Heart left ventricle (tissue), 16 donors: ENCODE measurements around the gene NAALADL2. TPM values are rescaled to one million over a fixed set of nuclear protein-coding genes. Genes with fewer than 3 reads are reported as not detected.

Source experiments
- ATAC-seq, 4 donors: fragments of 200-7000 bp; cut with Tn5 transposase; one replicate each; pipeline ENCODE4 v1.9.1; 2020 to 2022; ENCODE audit warnings: moderate library complexity in 4 of 4, mild to moderate bottlenecking in 3 of 4, moderate number of reproducible peaks in 1 of 4
- DNase-seq, 5 donors: peaks; one replicate each; pipeline ENCODE4 v3.0.0-alpha.2; 2020
- H3K27ac ChIP-seq, 12 donors: fragments of 200-600 bp; sonication (generic) in 4 of 12; one replicate each; pipeline versions ENCODE4 v1.5.0 to v1.8.0; 2016 to 2022; ENCODE audit warnings: mild to moderate bottlenecking in 2 of 12
- H3K27me3 ChIP-seq, 9 donors: fragments of 200-600 bp; sonication (generic) in 2 of 9; one replicate each; pipeline versions ENCODE4 v1.5.1 to v1.8.0; 2016 to 2022; ENCODE audit warnings: mild to moderate bottlenecking in 3 of 9
- H3K36me3 ChIP-seq, 9 donors: fragments of 200-600 bp; sonication (generic) in 2 of 9; one replicate each; pipeline versions ENCODE4 v1.5.0 to v1.8.0; 2018 to 2022; ENCODE audit warnings: mild to moderate bottlenecking in 2 of 9
- H3K4me1 ChIP-seq, 12 donors: fragments of 200-600 bp; sonication (generic) in 4 of 12; one replicate each; pipeline versions ENCODE4 v1.5.0 to v1.8.0; 2016 to 2022; ENCODE audit warnings: mild to moderate bottlenecking in 3 of 12
- H3K4me3 ChIP-seq, 12 donors: fragments of 200-600 bp; sonication (generic) in 4 of 12; one replicate each; pipeline versions ENCODE4 v1.5.0 to v1.8.0; 2017 to 2022; ENCODE audit warnings: mild to moderate bottlenecking in 9 of 12, moderate library complexity in 4 of 12
- H3K9me3 ChIP-seq, 12 donors: fragments of 200-600 bp; sonication (generic) in 4 of 12; one replicate each; pipeline versions ENCODE4 v1.5.0 to v1.8.0; 2016 to 2022; ENCODE audit warnings: mild to moderate bottlenecking in 1 of 12
- CTCF ChIP-seq, 12 donors: fragments of 200-600 bp; sonication (generic) in 4 of 12; IDR thresholded peaks; one replicate each; pipeline versions ENCODE4 v1.5.0 to v1.8.0; 2018 to 2022; ENCODE audit warnings: antibody characterized with exemption in 12 of 12, mild to moderate bottlenecking in 5 of 12
- POLR2A ChIP-seq, 2 donors: fragments of 450-650 bp; IDR thresholded peaks; one replicate each; pipeline ENCODE4 v1.6.1; 2017; ENCODE audit warnings: antibody characterized with exemption in 2 of 2, mild to moderate bottlenecking in 2 of 2, moderate library complexity in 2 of 2
- WGBS, 4 donors: extraction: QIAGEN DNeasy Blood & Tissue Kit in 2 of 4; methylation state at CpG; one replicate each; pipeline versions ENCODE4 v1.1.5 to v1.1.7; 2013 to 2018; 5-methylcytosine and 5-hydroxymethylcytosine counted together
- intact Hi-C, 10 donors: fragments of 100-400 bp; cut with DNase I; formaldehyde crosslinking; loops; one replicate each; pipeline versions ENCODE4 v1.11.1 to v1.14.2; 2022
- polyA plus RNA-seq, 2 donors: library from polyadenylated mRNA; stranded (reverse); fragments of 200-250 nt; gene quantifications; one replicate each; pipeline ENCODE4 v1.2.3, GENCODE V29; 2013
- total RNA-seq, 9 donors: library from RNA; depleted of rRNA in 2 of 9; stranded (reverse); fragments of >200 nt in 2 of 9; fragmentation: NEBNext Ultra II Directional in 3 of 9; extraction: Animal tissue kit (Norgen Biotek cat#: 25700) in 3 of 9; gene quantifications; one replicate each; pipeline versions ENCODE4 v1.1.0 to v1.2.4, GENCODE V29; 2016 to 2023
- donor health status: ischemic (EF 13 %, LVEDD 7.1; RV severe dilation, severe dysfunction).
- donor health status: healthy with polysubstance abuse.
- donor health status: DM: no; HTN: yes; CAD: no.
- donor health status: DM: no; HTN: no; CAD: no.
- donor health status: ischemic (EF 25% LVEDD 6.9; RV normal size, moderate dysfunction).
- donor health status: ischemic (EF 25% LVEDD 5.7; RV mildly dilated, moderate dysfunction).
- donor health status: healthy.
- donor health status: DM: yes; HTN: yes; CAD: no.
- donor health status: ischemic (EF 35%, LVEDD 5.7; RV mildly dilated, moderate dysfunction).
- donor health status: nonischemic (EF 11% LVEDD 7.7; RV severe dilation, severe dysfunction).
- donor health status: DM: yes; HTN: yes; CAD: no.
- donor health status: PGD.
- donor health status: ischemic (EF 29% LVEDD 5.4; RV normal size, mild dysfunction).
- donor health status: nonischemic (EF 23%, LVEDD 6.1; RV moderate dilation, normal function).

The NAALADL2 gene
- total and polyA plus RNA-seq, 11 donors = 0.23 to 8.5 (median 3.0) TPM

GRCh38 chr3:175729466-175729865, 870.3 kb downstream of the NAALADL2 start:
- Histone ChIP-seq H3K27me3 (no peaks in the 10 kb centered on the region), H3K4me3 (no peak overlapping the region), H3K36me3 (no peaks in the 10 kb centered on the region), H3K9me3 (peaks cover 0 to 2% (median 0%) of the 10 kb centered on the region in 12 donors), H3K27ac (no peak overlapping the region), H3K4me1 (no peaks in the 10 kb centered on the region)
- intact Hi-C loops = no loop called here
- DNase-seq (no peak), ATAC-seq (no peak)
- 74 to 92% (median 89%) methylated on average over 3 of the region's 3 CpGs for WGBS, 4 donors
- no peak for TF ChIP-seq POLR2A (IDR thresholded peaks at IDR 0.05)
- TF ChIP-seq CTCF (IDR thresholded peaks at IDR 0.05) = no peak

GRCh38 chr3:175731543-175731942, 872.4 kb downstream of the NAALADL2 start:
- TF ChIP-seq CTCF (IDR thresholded peaks at IDR 0.05) = no peak
- TF ChIP-seq POLR2A (IDR thresholded peaks at IDR 0.05) = no peak
- H3K9me3 ChIP-seq = peaks cover 0 to 10% (median 0%) of the 10 kb centered on the region in 12 donors
- H3K4me1 ChIP-seq = no peaks in the 10 kb centered on the region
- H3K4me3 ChIP-seq = no peak overlapping the region
- no peaks in the 10 kb centered on the region for H3K36me3 ChIP-seq
- H3K27ac ChIP-seq = no peak overlapping the region
- DNase-seq (no peak), ATAC-seq (no peak)
- 66 to 85% (median 76%) methylated on average over 3 of the region's 3 CpGs for WGBS, 4 donors
- no peaks in the 10 kb centered on the region for H3K27me3 ChIP-seq
- intact Hi-C loops = no loop called here

GRCh38 chr3:175732017-175732416, 872.9 kb downstream of the NAALADL2 start:
- ATAC-seq (no peak), DNase-seq (no peak)
- H3K4me1 ChIP-seq = no peaks in the 10 kb centered on the region
- 84 to 89% (median 87%) methylated on average over 2 of the region's 2 CpGs for WGBS, 4 donors
- H3K36me3 ChIP-seq = no peaks in the 10 kb centered on the region
- H3K9me3 ChIP-seq = peaks cover 0 to 10% (median 0%) of the 10 kb centered on the region in 12 donors
- no peak overlapping the region for H3K4me3 ChIP-seq
- H3K27me3 ChIP-seq = no peaks in the 10 kb centered on the region
- intact Hi-C loops = no loop called here
- H3K27ac ChIP-seq = no peak overlapping the region
- no peak for TF ChIP-seq CTCF (IDR thresholded peaks at IDR 0.05)
- TF ChIP-seq POLR2A (IDR thresholded peaks at IDR 0.05) = no peak

- WGBS, 4 donors = 77 to 83% (median 80%) methylated on average over 3 of the region's 3 CpGs
- ATAC-seq (no peak), DNase-seq (no peak)
- no peak overlapping the region for H3K27ac ChIP-seq
- no peak overlapping the region for H3K4me3 ChIP-seq
- no peaks in the 10 kb centered on the region for H3K36me3 ChIP-seq
- H3K9me3 ChIP-seq = peaks cover 0 to 10% (median 0%) of the 10 kb centered on the region in 12 donors
- TF ChIP-seq CTCF (IDR thresholded peaks at IDR 0.05) (no peak), POLR2A (IDR thresholded peaks at IDR 0.05) (no peak)
- H3K4me1 ChIP-seq = no peaks in the 10 kb centered on the region
- intact Hi-C loops = no loop called here
- H3K27me3 ChIP-seq = no peaks in the 10 kb centered on the region
These were observed 876.7 kb downstream of the NAALADL2 start for GRCh38 chr3:175735866-175736265.
